Stimulated activated naive CD8-positive, alpha-beta T cell treated with anti-CD3 and anti-CD28 coated beads, Interleukin-15, amount 100 ng/mL, for 72 hours (primary cell): ENCODE results near the gene AHRR.
"Not testable (repeated sequence)": the region's sequence is repeated elsewhere in the genome, so short reads cannot be mapped to it uniquely, and the experiment has no call there.

Source experiments
- ATAC-seq: fragments of 150-1000 bp; cut with Tn5 transposase; 2 replicates; pipeline ENCODE4 v1.10.0; 2021; ENCODE audit warnings: mild to moderate bottlenecking, moderate library complexity
- DNase-seq, 2 donors: peaks; one replicate each; pipeline ENCODE4 v3.0.0; 2021 to 2022
- H3K27ac Mint-ChIP-seq, 2 donors: one replicate each; pipeline ENCODE4 v1.8.0; 2022; ENCODE audit warnings: mild to moderate bottlenecking in 2 of 2, mixed read lengths in 2 of 2, moderate library complexity in 2 of 2
- H3K27me3 Mint-ChIP-seq: one replicate; pipeline ENCODE4 v1.8.0; 2022; ENCODE audit warnings: mixed read lengths
- H3K4me1 Mint-ChIP-seq: one replicate; pipeline ENCODE4 v1.8.0; 2022; ENCODE audit warnings: mild to moderate bottlenecking, mixed read lengths
- H3K4me3 Mint-ChIP-seq, 2 donors: one replicate each; pipeline ENCODE4 v1.8.0; 2022; ENCODE audit warnings: mild to moderate bottlenecking in 2 of 2, mixed read lengths in 2 of 2, moderate library complexity in 1 of 2
- H3K9me3 Mint-ChIP-seq, 2 donors: one replicate each; pipeline ENCODE4 v1.8.0; 2022; ENCODE audit warnings: mixed read lengths in 2 of 2

Gene AHRR

GRCh38 chr5:485946-486491 lies 164.5 kb downstream of the AHRR start:
- no peak for ATAC-seq

GRCh38 chr5:486597-486996 lies 165.1 kb downstream of the AHRR start:
- H3K9me3 Mint-ChIP-seq, ATAC-seq, H3K27ac Mint-ChIP-seq, DNase-seq: not testable (repeated sequence)
- peaks cover 20% of the 10 kb centered on the region for H3K4me1 Mint-ChIP-seq
- H3K4me3 Mint-ChIP-seq: peak overlapping the region in 1 of 2 donors; percentile 33
- H3K27me3 Mint-ChIP-seq: peaks cover 12% of the 10 kb centered on the region

More at GRCh38 chr5:485946-486491, 164.5 kb downstream of the AHRR start:
- peaks cover 18% of the 10 kb centered on the region for H3K27me3 Mint-ChIP-seq
- peaks cover 20% of the 10 kb centered on the region for H3K4me1 Mint-ChIP-seq
- no peak overlapping the region for H3K27ac Mint-ChIP-seq
- peak overlapping the region in 1 of 2 donors; percentile 33 for H3K4me3 Mint-ChIP-seq
- no peak for DNase-seq
- no peaks in the 10 kb centered on the region for H3K9me3 Mint-ChIP-seq
